K562 (cell line): ENCODE data around the gene ROR2. TPM values are rescaled to one million over a fixed set of nuclear protein-coding genes. Genes with fewer than 3 reads are reported as not detected.

ENCODE experiments used
- ATAC-seq: fragments of 200-7000 bp; cut with Tn5 transposase; 3 replicates; pipeline ENCODE4 v1.9.1; 2020; ENCODE audit warnings: moderate library complexity
- BruUV-seq: library from RNA; stranded (reverse); fragments of 400-500 nt; replicated peaks from 2 replicates; lab custom pipeline; 2021; lab: Mats Ljungman, UMichigan
- CTCF ChIA-PET: fragments of 300-600 bp; formaldehyde crosslinking; extraction: SDS; loops from one replicate; lab custom pipeline; 2021; ENCODE audit warnings: low intra/inter-chr PET ratio; lab: Yijun Ruan, JAX
- POLR2A ChIA-PET: fragments of 300-600, 350-650 bp; sonication (Branson Sonifier 250); formaldehyde crosslinking; extraction: SDS; loops from one replicate; lab custom pipeline; 2021; ENCODE audit warnings: antibody characterized with exemption, inconsistent platforms; lab: Yijun Ruan, JAX
- DNase-seq, 4 experiments: peaks; one replicate each; pipeline versions ENCODE4 v3.0.0 to v3.0.0-alpha.2; 2011 to 2018; ENCODE audit warnings: low spot score in 3 of 4, mixed read lengths in 3 of 4; ENCODE audit errors: extremely low read depth in 1 of 4
- FAIRE-seq: peaks from 2 replicates; lab custom pipeline; 2011; peaks lifted over from hg19 to GRCh38; lab: Jason Lieb, UNC
- H2AFZ ChIP-seq: 2 replicates; pipeline ENCODE4 v1.6.0; 2011; ENCODE audit warnings: low read depth, low read length, control low read depth, inconsistent platforms
- H3K27ac ChIP-seq: fragments of 200-600 bp; 3 replicates; pipeline ENCODE4 v1.8.0; 2011; ENCODE audit warnings: low read depth, mild to moderate bottlenecking, control low read depth, inconsistent platforms, low read length, moderate library complexity, mixed read lengths; ENCODE audit errors: extremely low read depth
- H3K27me3 ChIP-seq, 2 experiments: fragments of 300-600 bp in 1 of 2; 2 replicates in 1 of 2; 3 replicates in 1 of 2; pipeline versions ENCODE4 v1.6.0 to v1.8.0; 2011; ENCODE audit warnings: inconsistent platforms in 2 of 2, low read length in 2 of 2, mild to moderate bottlenecking in 1 of 2, mixed read lengths in 1 of 2, moderate library complexity in 1 of 2; ENCODE audit not compliant: control insufficient read depth in 2 of 2, insufficient read depth in 2 of 2
- H3K36me3 ChIP-seq: fragments of 300-600 bp; 3 replicates; pipeline ENCODE4 v1.8.0; 2011; ENCODE audit warnings: mild to moderate bottlenecking, low read length, inconsistent platforms; ENCODE audit not compliant: control insufficient read depth, insufficient read depth
- H3K4me1 ChIP-seq, 2 experiments: fragments of 200-600 bp in 1 of 2; replicated peaks in 1 of 2; 2 replicates in 1 of 2; 3 replicates in 1 of 2; pipeline versions ENCODE4 v1.5.1 to v1.8.0; 2011; ENCODE audit warnings: inconsistent platforms in 2 of 2, low read length in 2 of 2, mild to moderate bottlenecking in 1 of 2, mixed read lengths in 1 of 2, moderate library complexity in 1 of 2; ENCODE audit not compliant: control insufficient read depth in 2 of 2, insufficient read depth in 2 of 2
- H3K4me2 ChIP-seq: 2 replicates; pipeline ENCODE4 v1.6.1; 2011; ENCODE audit warnings: low read length, control low read depth, inconsistent platforms, mixed read lengths; ENCODE audit not compliant: insufficient read depth
- H3K4me3 ChIP-seq: fragments of 200-600 bp; sonication (generic), shearing (Covaris generic); 2 replicates; pipeline ENCODE4 v1.5.1; 2016; ENCODE audit warnings: control low read depth, inconsistent platforms
- H3K79me2 ChIP-seq: fragments of 200-600 bp; 3 replicates; pipeline ENCODE4 v1.8.0; 2011; ENCODE audit warnings: low read length, inconsistent platforms; ENCODE audit not compliant: control insufficient read depth, insufficient read depth
- H3K9ac ChIP-seq, 2 experiments: 2 replicates each; pipeline versions ENCODE4 v1.6.0 to v1.6.1; 2011; ENCODE audit warnings: low read depth in 2 of 2, low read length in 2 of 2, control low read depth in 1 of 2, inconsistent platforms in 1 of 2, mild to moderate bottlenecking in 1 of 2, mixed read lengths in 1 of 2; ENCODE audit not compliant: insufficient read depth in 1 of 2
- H3K9me1 ChIP-seq: one replicate; pipeline ENCODE4 v1.6.0; 2011; ENCODE audit warnings: inconsistent platforms, mild to moderate bottlenecking, low read length, moderate library complexity; ENCODE audit not compliant: control insufficient read depth, insufficient read depth
- H3K9me3 ChIP-seq: replicated peaks from 2 replicates; pipeline ENCODE4 v1.5.1; 2011; ENCODE audit warnings: low read depth, low read length, inconsistent platforms; ENCODE audit not compliant: control insufficient read depth, insufficient read depth
- H4K20me1 ChIP-seq: replicated peaks from 2 replicates; pipeline ENCODE4 v1.6.1; 2011; ENCODE audit warnings: low read length, inconsistent platforms, mixed read lengths; ENCODE audit not compliant: control insufficient read depth, insufficient read depth
- BMI1 ChIP-seq: fragments of 150-350 bp; IDR thresholded peaks from 2 replicates; pipeline ENCODE4 v1.6.1; 2014; ENCODE audit warnings: low read length
- ZBTB11 ChIP-seq, 3 experiments: fragments of 200-800 bp in 1 of 3; fragments of 250-450 bp in 1 of 3; fragments of 450-650 bp in 1 of 3; sonication (Bioruptor Pico) in 1 of 3; sonication (Bioruptor generic) in 1 of 3; formaldehyde crosslinking in 1 of 3; IDR thresholded peaks; 2 replicates each; pipeline versions ENCODE4 v1.6.1 to v1.8.0; 2016 to 2022; ENCODE audit warnings: mild to moderate bottlenecking in 2 of 3, missing genetic modification characterization in 2 of 3, missing compliant biosample characterization in 1 of 3, moderate library complexity in 1 of 3
- WGBS: fragments of 100-300 bp; shearing (Covaris generic); methylation state at CpG from one replicate; pipeline ENCODE4 v1.1.6; 2016; ENCODE audit warnings: low coverage, mixed read lengths; ENCODE audit not compliant: insufficient coverage; ENCODE audit errors: missing lambda C conversion rate; 5-methylcytosine and 5-hydroxymethylcytosine counted together
- in situ Hi-C: fragments of 300-500 bp; cut with MboI; formaldehyde crosslinking; loops from 4 replicates; pipeline ENCODE4 v1.15.0; 2018; ENCODE audit warnings: inconsistent platforms, mixed read lengths
- intact Hi-C: fragments of 100-400 bp; cut with micrococcal nuclease; formaldehyde crosslinking; loops from 2 replicates; pipeline ENCODE4 v1.14.2; 2022
- polyA plus RNA-seq, 8 experiments: library from polyadenylated mRNA; depleted of rRNA in 4 of 8; stranded (reverse) in 5 of 8; unstranded in 3 of 8; fragments of >200 nt; fragmentation: Nextera tagmentation in 2 of 8; fragmentation: Illumina TruSeq in 1 of 8; extraction: Ambion mirVana in 2 of 8; extraction: Trizol in 1 of 8; gene quantifications; 2 replicates each; pipeline versions ENCODE4 v1.2.1 to v1.2.3, GENCODE V29; 2011 to 2014; ENCODE audit warnings: inconsistent platforms in 1 of 8, missing spikeins in 1 of 8
- total RNA-seq, 7 experiments: library from RNA; depleted of rRNA in 6 of 7; stranded (reverse); fragments of >200 nt in 6 of 7; fragmentation: Illumina TruSeq in 2 of 7; extraction: Trizol in 2 of 7; gene quantifications; 2 replicates each; pipeline versions ENCODE4 v1.2.1 to v1.2.3, GENCODE V29; 2011 to 2021; ENCODE audit warnings: low replicate concordance in 1 of 7
- TF ChIP-seq, protein P1 (sequence below): fragments of 250-450 bp; sonication (Bioruptor Pico); IDR thresholded peaks from 2 replicates; pipeline ENCODE4 v1.5.0; 2021

ROR2 gene
- total and polyA plus RNA-seq, 9 of the 15 experiments (the other 6 are each of a cell fraction or from before 2014, with no cell fraction given) = 5.6 to 33.8 (median 15.3) TPM

GRCh38 chr9:91884696-91885687 is 65.0 kb downstream of the ROR2 start:
- Histone ChIP-seq H3K79me2 (peaks cover 60% of the 10 kb centered on the region), H3K9ac (peak overlapping the region in 1 of 2 experiments; percentile 63; a peak in 2 of 4 replicates), H3K9me1 (no peaks in the 10 kb centered on the region), H3K36me3 (peaks cover 27% of the 10 kb centered on the region; the same call in 2 of the 3 replicates), H3K4me2 (peak overlapping the region; percentile 10; the same call in 1 of the 2 replicates), H3K4me1 (peaks cover 29 to 49% of the 10 kb centered on the region in 2 experiments), H4K20me1 (peaks cover 4% of the 10 kb centered on the region; the same call in 1 of the 2 replicates), H3K27me3 (no peaks in the 10 kb centered on the region), H2AFZ (no peak overlapping the region), H3K4me3 (no peak overlapping the region), H3K27ac (peak overlapping the region; percentile 21; the same call in 1 of the 3 replicates), H3K9me3 (no peaks in the 10 kb centered on the region)
- FAIRE-seq = peak; percentile 69
- no peak for DNase-seq
- ChIA-PET POLR2A (interaction anchor here (1.1 to 1.2 kb wide), 2 partner anchors 14 to 16 kb away, joined by 3 to 5 read pairs; no protein-coding TSS in a partner anchor), CTCF (no interaction called here)
- TF ChIP-seq ZBTB11 (CRISPR knock-in tag; IDR thresholded peaks at IDR 0.05) (no peak), BMI1 (no peak)
- TF ChIP-seq, protein P1, sequence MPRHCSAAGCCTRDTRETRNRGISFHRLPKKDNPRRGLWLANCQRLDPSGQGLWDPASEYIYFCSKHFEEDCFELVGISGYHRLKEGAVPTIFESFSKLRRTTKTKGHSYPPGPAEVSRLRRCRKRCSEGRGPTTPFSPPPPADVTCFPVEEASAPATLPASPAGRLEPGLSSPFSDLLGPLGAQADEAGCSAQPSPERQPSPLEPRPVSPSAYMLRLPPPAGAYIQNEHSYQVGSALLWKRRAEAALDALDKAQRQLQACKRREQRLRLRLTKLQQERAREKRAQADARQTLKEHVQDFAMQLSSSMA = no peak
- no TSS peak for BruUV-seq
- peak; percentile 23; the same call in 1 of the 3 replicates for ATAC-seq
- intact Hi-C loops (no loop called here), in situ Hi-C loops (no loop called here)
- WGBS = 68% methylated on average over 12 of the region's 12 CpGs
